Loucy (cell line): ENCODE measurements around the gene GRM7.

Experiments
- CTCF ChIP-seq: fragments of 200-600 bp; sonication (generic); conservative IDR thresholded peaks from 2 replicates; pipeline ENCODE4 v1.5.1; 2014; ENCODE audit warnings: mild to moderate bottlenecking, antibody characterized with exemption, low read length
- EZH2phosphoT487 ChIP-seq: fragments of 200-600 bp; IDR thresholded peaks from 2 replicates; pipeline ENCODE4 v1.6.1; 2018; ENCODE audit warnings: antibody characterized with exemption, mild to moderate bottlenecking, moderate library complexity, borderline replicate concordance

GRCh38 chr3:6867269-6867668 lies 6.4 kb downstream of the GRM7 start:
- TF ChIP-seq CTCF = no peak
- no peak for TF ChIP-seq EZH2phosphoT487
